ENCODE measurements around the gene FTCD. TPM values are rescaled to one million over a fixed set of nuclear protein-coding genes. Genes with fewer than 3 reads are reported as not detected.

The FTCD gene
- total and polyA plus RNA-seq, 2 of the 8 experiments (the other 6 are each of a cell fraction or from before 2014, with no cell fraction given), result 3.3 to 4.9 TPM

DNA sequence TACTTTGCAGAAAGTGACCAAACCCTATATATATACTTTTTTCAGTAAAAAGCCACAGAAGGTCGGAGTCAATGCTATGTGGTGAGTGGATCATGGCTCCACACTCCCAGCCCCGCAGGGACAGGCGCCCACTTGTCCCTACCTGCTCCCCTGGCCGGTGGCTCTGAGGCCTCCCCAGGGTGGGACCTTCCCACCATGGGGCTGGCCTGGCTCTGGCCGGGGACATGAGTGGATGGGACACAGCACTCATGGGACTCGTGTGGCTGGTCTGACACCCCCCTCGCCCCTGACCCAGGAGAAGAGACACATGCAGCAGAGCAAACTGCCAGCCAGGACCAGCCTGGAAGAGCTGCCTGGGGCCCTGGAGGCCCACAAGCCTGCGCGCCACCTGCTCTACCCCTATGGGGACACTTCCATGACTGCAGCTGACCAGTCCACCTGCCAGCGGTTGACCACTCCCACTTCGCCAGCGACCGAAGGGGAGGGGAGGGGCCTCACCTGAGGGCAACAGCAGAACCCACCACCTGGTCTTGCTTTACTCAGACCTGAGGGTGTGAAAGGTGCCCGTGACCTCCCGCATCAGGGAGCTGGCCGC lies 26.7 kb upstream of the FTCD start (continued):
- TF ChIP-seq CHD7 (IDR thresholded peaks at IDR 0.05; ENCODE audit: insufficient replicate concordance, low read length) (no peak), CTBP2 (IDR thresholded peaks at IDR 0.05; ENCODE audit: borderline replicate concordance, insufficient read depth, insufficient read length, low read length) (no peak), FOSL1 (IDR thresholded peaks at IDR 0.05; ENCODE audit: insufficient read depth, low read depth, low read length) (no peak)

Measured in H1 (cell line).